GM12878 (cell line): Measurements from ENCODE around the gene TACR2.

Source experiments
- BRCA1 ChIP-seq: IDR thresholded peaks from 2 replicates; pipeline ENCODE4 v1.6.1; 2011; ENCODE audit warnings: low read depth, low read length, improper control_type of control experiment
- MXI1 ChIP-seq: fragments of 150-350 bp; IDR thresholded peaks from 2 replicates; pipeline ENCODE4 v1.6.1; 2011; ENCODE audit warnings: low read depth, mild to moderate bottlenecking, inconsistent platforms, low read length, improper control_type of control experiment
- RAD21 ChIP-seq: IDR thresholded peaks from 2 replicates; pipeline ENCODE4 v1.6.1; 2011; ENCODE audit warnings: mild to moderate bottlenecking, low read depth, low read length, moderate library complexity; ENCODE audit not compliant: insufficient read depth
- ZZZ3 ChIP-seq: IDR thresholded peaks from 2 replicates; pipeline ENCODE4 v1.6.1; 2011; ENCODE audit warnings: low read depth; ENCODE audit not compliant: control insufficient read depth, insufficient read length

- TF ChIP-seq ZZZ3 (no peak), MXI1 (no peak), BRCA1 (no peak), RAD21 (no peak)
Measured at GRCh38 chr10:69446650-69447151, 30.0 kb upstream of the TACR2 start.
